DND-41 (cell line): ENCODE data around the gene SYTL2.

ENCODE experiments used
- CTCF ChIP-seq: IDR thresholded peaks from 2 replicates; pipeline ENCODE4 v1.5.1; 2012; ENCODE audit warnings: borderline replicate concordance, low read length, moderate library complexity, mild to moderate bottlenecking; ENCODE audit not compliant: poor library complexity, severe bottlenecking; ENCODE audit errors: extremely low read depth
- EZH2 ChIP-seq: IDR thresholded peaks from 3 replicates; pipeline ENCODE4 v1.6.1; 2012; ENCODE audit warnings: borderline replicate concordance, low read depth, mild to moderate bottlenecking, moderate library complexity, low read length, inconsistent platforms; ENCODE audit not compliant: severe bottlenecking

GRCh38 chr11:85762226-85762625 is 48.7 kb downstream of the SYTL2 start:
- TF ChIP-seq CTCF (no peak), EZH2 (no peak)
